GM19023 (cell line): ENCODE measurements around the gene NEMF.
"Not testable (repeated sequence)": the region's sequence is repeated elsewhere in the genome, so short reads cannot be mapped to it uniquely, and the experiment has no call there.

Experiments
- ATAC-seq: cut with Tn5 transposase; IDR thresholded peaks from one replicate; pipeline ENCODE4 v1.9.1; 2021; ENCODE audit warnings: mild to moderate bottlenecking, moderate library complexity; ENCODE audit not compliant: unreplicated experiment

The NEMF gene

GRCh38 chr14:49849213-49849847 lies 3.3 kb downstream of the NEMF start:
- no peak for ATAC-seq

- ATAC-seq: no peak
Measured at GRCh38 chr14:49828640-49829039, 23.9 kb downstream of the NEMF start.

GRCh38 chr14:49820176-49820575 lies 32.4 kb downstream of the NEMF start:
- ATAC-seq: no peak

- ATAC-seq: no peak
Measured at GRCh38 chr14:49816844-49817243, 35.7 kb downstream of the NEMF start.

- not testable (repeated sequence) for ATAC-seq
Measured at GRCh38 chr14:49816118-49816517, 36.5 kb downstream of the NEMF start.

GRCh38 chr14:49808780-49809179 lies 43.8 kb downstream of the NEMF start:
- ATAC-seq: no peak

- no peak for ATAC-seq
Measured at GRCh38 chr14:49796025-49796424, 56.6 kb downstream of the NEMF start.

- no peak for ATAC-seq
Measured at GRCh38 chr14:49792618-49793017, 60.0 kb downstream of the NEMF start.

GRCh38 chr14:49786315-49786714 lies 66.3 kb downstream of the NEMF start:
- no peak for ATAC-seq

- no peak for ATAC-seq
Measured at GRCh38 chr14:49783394-49784014, 69.1 kb downstream of the NEMF start.

- ATAC-seq: not testable (repeated sequence)
Measured at GRCh38 chr14:49781040-49781439, 71.5 kb downstream of the NEMF start.

- no peak for ATAC-seq
Measured at GRCh38 chr14:49778421-49778820, 74.2 kb downstream of the NEMF start.

GRCh38 chr14:49774106-49774505 lies 78.5 kb downstream of the NEMF start:
- ATAC-seq: no peak

GRCh38 chr14:49771691-49772090 lies 80.9 kb downstream of the NEMF start:
- ATAC-seq: not testable (repeated sequence)

- ATAC-seq: no peak
Measured at GRCh38 chr14:49770212-49770817, 82.3 kb downstream of the NEMF start.

- no peak for ATAC-seq
Measured at GRCh38 chr14:49769581-49770211, 82.9 kb downstream of the NEMF start.

- ATAC-seq: no peak
Measured at GRCh38 chr14:49769171-49769570, 83.4 kb downstream of the NEMF start.

GRCh38 chr14:49768301-49769121 lies 84.1 kb downstream of the NEMF start:
- ATAC-seq: peak; percentile 31

- ATAC-seq: peak; percentile 93
Measured at GRCh38 chr14:49767571-49768300, 84.9 kb downstream of the NEMF start, which contains the start of gene KLHDC2. TSS of gene KLHDC2 (plus strand) at chr14:49768153. CDS start at chr14:49768469, 316 bp downstream.

GRCh38 chr14:49767270-49767570 lies 85.4 kb downstream of the NEMF start:
- ATAC-seq: no peak
